Subcutaneous adipose tissue (tissue), 4 donors: Measurements from ENCODE around the gene CLDN1. TPM values are rescaled to one million over a fixed set of nuclear protein-coding genes. Genes with fewer than 3 reads are reported as not detected.

ENCODE experiments used
- total RNA-seq, 4 donors: library from RNA; depleted of rRNA; stranded (reverse); fragments of >200 nt; gene quantifications; one replicate each; pipeline ENCODE4 v1.1.0, GENCODE V29; 2016
- TF ChIP-seq, protein P1 (sequence below): fragments of 450-650 bp; IDR thresholded peaks from one replicate; pipeline ENCODE4 v1.5.1; 2016; ENCODE audit warnings: low read depth, mild to moderate bottlenecking, control low read depth, antibody characterized with exemption, moderate library complexity

Gene CLDN1, protein sequence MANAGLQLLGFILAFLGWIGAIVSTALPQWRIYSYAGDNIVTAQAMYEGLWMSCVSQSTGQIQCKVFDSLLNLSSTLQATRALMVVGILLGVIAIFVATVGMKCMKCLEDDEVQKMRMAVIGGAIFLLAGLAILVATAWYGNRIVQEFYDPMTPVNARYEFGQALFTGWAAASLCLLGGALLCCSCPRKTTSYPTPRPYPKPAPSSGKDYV
- 1 to 10 TPM in 2 of 4 donors, under 1 TPM in 1, not detected in 1; 0.34 to 6.2 (median 1.3) TPM for total RNA-seq

DNA sequence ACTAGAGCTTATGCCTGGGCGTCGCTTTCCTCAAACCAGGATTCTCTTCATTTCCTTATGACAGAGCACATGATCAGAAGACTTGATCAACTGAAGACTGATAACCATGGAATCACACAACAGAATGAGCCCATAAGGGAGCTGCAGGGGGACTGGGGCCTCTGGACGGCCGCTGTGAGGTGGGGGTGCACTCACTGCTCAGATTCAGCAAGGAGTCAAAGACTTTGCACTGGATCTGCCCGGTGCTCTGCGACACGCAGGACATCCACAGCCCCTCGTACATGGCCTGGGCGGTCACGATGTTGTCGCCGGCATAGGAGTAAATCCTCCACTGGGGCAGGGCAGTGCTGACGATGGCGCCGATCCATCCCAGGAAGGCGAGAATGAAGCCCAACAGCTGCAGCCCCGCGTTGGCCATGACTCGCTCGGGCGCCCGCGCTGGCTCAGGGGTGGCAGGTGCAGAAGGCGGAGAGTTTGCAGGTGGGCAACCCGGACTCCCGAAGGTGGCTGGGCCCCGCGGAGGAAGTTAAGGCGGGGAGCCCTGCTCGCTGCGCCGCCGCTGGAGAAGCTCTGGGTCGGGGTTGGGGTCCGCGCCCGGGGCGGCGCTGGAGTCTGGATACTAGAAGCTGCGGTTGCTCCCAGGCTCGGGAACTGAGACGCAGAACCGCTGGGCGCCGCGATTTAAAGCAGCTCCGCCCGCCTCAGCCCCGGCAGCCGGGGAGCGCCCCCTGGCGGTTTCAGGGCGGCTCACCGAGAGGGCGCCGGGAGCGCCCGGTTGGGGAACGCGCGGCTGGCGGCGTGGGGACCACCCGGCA, at the start of gene CLDN1:
TSS of gene CLDN1 (minus strand) at position 658 of the 815 bp plus-strand sequence. CDS start at position 418, 240 bp downstream.
- TF ChIP-seq, protein P1, sequence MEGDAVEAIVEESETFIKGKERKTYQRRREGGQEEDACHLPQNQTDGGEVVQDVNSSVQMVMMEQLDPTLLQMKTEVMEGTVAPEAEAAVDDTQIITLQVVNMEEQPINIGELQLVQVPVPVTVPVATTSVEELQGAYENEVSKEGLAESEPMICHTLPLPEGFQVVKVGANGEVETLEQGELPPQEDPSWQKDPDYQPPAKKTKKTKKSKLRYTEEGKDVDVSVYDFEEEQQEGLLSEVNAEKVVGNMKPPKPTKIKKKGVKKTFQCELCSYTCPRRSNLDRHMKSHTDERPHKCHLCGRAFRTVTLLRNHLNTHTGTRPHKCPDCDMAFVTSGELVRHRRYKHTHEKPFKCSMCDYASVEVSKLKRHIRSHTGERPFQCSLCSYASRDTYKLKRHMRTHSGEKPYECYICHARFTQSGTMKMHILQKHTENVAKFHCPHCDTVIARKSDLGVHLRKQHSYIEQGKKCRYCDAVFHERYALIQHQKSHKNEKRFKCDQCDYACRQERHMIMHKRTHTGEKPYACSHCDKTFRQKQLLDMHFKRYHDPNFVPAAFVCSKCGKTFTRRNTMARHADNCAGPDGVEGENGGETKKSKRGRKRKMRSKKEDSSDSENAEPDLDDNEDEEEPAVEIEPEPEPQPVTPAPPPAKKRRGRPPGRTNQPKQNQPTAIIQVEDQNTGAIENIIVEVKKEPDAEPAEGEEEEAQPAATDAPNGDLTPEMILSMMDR = no peak

DNA sequence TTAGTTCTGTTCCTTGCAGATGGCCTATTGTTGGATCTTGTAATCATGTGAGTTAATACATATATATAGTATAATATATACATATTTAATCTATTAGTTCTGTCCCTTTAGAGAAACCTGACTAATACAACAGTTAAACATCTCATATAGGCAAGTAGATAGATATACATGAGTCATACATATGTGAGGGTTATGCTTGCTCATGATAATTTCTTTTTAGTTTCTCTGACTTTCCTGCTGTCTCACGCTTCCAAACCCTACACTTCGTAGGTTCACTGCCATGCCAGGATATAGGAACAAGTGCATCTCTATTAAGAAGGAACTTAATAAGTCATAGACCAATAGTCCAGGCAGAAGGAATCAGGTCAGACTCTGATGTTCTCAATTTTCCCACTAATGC, 48.9 kb upstream of the CLDN1 start:
- TF ChIP-seq, protein P1 = no peak

DNA sequence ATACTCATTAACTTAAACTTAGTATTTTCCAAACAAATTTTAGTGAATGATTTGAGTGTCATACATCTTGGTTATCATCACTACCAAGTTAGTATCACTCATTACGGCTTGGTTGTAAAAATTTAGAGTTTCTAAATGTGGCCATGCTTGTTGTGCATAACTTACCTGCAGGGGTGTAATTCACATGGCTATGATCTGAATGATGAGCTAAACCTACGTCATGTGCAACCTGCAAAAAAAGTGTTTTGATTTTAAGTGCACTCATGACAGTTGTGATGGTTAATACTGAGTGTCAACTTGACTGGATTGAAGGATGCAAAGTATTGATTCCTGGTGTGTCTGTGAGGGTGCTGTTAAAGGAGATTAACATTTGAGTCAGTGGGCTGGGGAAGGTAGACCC, 48.1 kb upstream of the CLDN1 start:
- TF ChIP-seq, protein P1 = no peak

DNA sequence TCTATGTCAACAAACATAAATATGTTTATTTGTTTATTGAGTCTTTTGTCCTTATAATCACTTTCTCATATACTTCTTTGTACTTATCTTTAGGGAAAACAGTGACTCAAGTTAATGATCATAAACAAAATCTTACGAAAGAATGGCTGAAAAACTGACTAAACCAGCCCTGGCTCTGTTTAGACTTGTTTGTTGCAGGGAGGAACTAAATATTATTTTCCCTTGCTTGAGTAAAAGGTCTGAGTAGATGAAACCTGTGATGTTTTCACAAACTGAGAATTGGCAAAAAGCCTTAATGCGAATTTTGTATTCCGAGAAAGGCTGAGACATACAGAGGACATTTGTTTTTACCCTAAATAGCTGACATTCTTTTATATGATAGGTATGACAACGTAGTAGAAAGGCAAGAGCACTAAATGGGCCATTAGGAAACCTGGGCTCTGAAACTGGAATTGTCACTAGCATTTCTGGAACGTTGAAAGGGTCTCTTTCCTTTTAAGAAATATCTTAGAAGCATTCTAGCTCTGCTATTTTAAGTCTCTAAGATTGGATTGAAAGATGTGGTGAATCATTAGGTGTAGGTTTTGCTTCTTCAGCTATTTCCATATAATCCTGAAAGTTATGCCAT, 47.5 kb upstream of the CLDN1 start:
- TF ChIP-seq, protein P1 = no peak

DNA sequence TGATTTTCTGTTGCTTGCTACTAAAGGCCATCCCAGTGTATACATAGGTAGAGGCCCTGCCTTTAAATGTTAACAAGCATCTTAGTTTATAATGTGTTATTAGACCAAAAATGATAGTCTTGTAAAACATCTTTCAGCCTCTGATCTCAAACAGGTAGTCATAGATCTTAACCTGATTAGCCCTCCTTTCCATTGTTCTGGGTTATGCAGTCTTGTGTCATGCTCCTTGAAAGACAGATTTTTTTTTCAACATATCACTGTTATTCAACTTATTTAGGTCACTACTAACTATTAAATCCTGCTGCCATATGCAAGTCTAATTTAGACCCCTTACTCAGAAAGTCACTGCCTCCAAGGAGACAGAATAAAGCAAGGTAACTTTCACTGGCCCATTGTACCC, 46.6 kb upstream of the CLDN1 start:
- TF ChIP-seq, protein P1 = no peak

DNA sequence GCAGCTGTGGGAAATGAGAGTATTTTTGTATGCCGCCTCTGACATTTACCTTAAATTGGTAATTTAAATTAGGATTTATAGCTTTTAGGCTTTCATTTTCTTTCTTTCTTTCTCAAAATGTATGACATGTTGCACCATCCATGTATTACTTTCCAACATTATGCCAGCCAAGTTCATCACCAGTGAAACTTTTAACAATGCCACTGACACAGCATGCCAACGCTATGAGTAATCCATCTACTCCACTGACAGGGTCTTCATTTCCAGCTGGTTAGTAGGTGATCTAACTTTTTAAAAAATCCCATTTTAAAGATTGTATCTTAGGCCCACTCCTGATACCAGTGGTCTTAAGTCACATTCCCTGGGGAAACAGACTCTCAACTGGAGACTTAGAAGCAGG, 43.9 kb upstream of the CLDN1 start:
- TF ChIP-seq, protein P1 = no peak

DNA sequence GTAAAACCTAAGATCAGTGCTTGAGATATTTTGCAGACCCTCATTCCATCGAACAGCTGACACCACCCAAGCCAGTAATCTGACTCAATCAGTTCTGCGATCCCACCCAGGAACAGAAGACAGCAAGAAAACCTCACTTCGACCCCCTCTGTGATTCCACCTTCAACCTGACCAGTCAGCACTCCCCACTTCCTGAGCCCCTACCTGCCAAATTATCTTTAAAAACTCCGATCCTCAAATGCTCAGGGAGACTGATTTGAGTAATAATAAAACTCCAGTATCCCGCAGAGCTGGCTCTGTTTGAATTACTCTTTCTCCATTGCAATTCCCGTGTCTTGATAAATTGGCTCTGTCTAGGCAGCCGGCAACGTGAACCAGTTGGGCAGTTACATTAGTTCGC, 40.0 kb upstream of the CLDN1 start:
- TF ChIP-seq, protein P1 = no peak
